MM.1S (cell line): ENCODE data around the gene TLK1.

Experiments used
- CTCF ChIP-seq: fragments of 300-600 bp; sonication (generic); IDR thresholded peaks from 2 replicates; pipeline ENCODE4 v1.5.1; 2016; ENCODE audit warnings: antibody characterized with exemption, low read length, mixed read lengths
- EZH2 ChIP-seq: fragments of 300-600 bp; sonication (generic); optimal IDR thresholded peaks from 2 replicates; pipeline ENCODE3; 2017; ENCODE audit warnings: low read depth, mild to moderate bottlenecking, antibody characterized with exemption, low read length, mixed read lengths
- EZH2phosphoT487 ChIP-seq: fragments of 300-600 bp; sonication (generic); IDR thresholded peaks from 2 replicates; pipeline ENCODE4 v1.6.1; 2018; ENCODE audit warnings: antibody characterized with exemption, low read length

GRCh38 chr2:170975943-170976270 is 184.8 kb downstream of the TLK1 start:
- no peak for TF ChIP-seq CTCF
- TF ChIP-seq EZH2: no peak
- TF ChIP-seq EZH2phosphoT487: no peak
